Ishikawa (cell line): Measurements from ENCODE around the gene CACNA1C.

ENCODE experiments used
- CEBPB ChIP-seq: IDR thresholded peaks from 2 replicates; pipeline ENCODE4 v1.6.1; 2012
- RAD21 ChIP-seq: IDR thresholded peaks from 2 replicates; pipeline ENCODE4 v1.6.1; 2012; ENCODE audit warnings: low read depth
- TAF1 ChIP-seq: IDR thresholded peaks from 2 replicates; pipeline ENCODE4 v1.6.1; 2012; ENCODE audit warnings: low read depth, mild to moderate bottlenecking
- YY1 ChIP-seq: IDR thresholded peaks from 2 replicates; pipeline ENCODE4 v1.6.1; 2012; ENCODE audit warnings: low read depth
- TF ChIP-seq, protein P1 (sequence below): IDR thresholded peaks from 2 replicates; pipeline ENCODE4 v1.6.1; 2012
- TF ChIP-seq, protein P2 (sequence below): IDR thresholded peaks from 2 replicates; pipeline ENCODE4 v1.6.1; 2012
- TF ChIP-seq, protein P3 (sequence below): IDR thresholded peaks from 2 replicates; pipeline ENCODE4 v1.6.1; 2012; ENCODE audit warnings: low read depth, mild to moderate bottlenecking

DNA sequence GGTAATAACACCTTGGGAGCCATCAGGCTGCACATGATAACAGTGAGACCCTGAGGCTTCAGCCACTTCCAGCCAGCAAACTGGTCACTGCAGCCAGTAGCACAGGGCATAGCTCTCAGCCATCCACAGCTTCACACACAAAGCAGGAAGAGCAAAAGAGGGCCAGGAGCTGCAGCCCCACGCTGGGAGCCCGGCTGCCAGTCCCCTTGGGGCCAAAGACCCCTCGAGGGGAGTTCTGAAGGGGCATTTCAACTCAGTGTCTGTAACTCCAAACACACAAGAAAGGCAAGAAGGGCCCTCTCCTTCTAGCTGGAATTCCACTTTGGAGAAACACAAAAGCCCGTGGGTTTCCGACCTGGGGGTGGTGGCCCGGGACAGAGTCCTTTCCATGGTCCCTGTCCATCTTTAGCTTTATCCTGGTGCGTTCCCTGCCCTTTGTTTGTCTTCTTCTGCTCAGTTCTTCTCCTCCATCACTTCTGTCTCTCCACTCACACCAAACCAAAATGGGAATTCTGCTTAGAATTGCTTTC is 590.2 kb downstream of the CACNA1C start:
- no peak for TF ChIP-seq RAD21
- TF ChIP-seq TAF1, result no peak
- TF ChIP-seq, protein P1, sequence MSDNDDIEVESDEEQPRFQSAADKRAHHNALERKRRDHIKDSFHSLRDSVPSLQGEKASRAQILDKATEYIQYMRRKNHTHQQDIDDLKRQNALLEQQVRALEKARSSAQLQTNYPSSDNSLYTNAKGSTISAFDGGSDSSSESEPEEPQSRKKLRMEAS, result no peak
- TF ChIP-seq, protein P2, sequence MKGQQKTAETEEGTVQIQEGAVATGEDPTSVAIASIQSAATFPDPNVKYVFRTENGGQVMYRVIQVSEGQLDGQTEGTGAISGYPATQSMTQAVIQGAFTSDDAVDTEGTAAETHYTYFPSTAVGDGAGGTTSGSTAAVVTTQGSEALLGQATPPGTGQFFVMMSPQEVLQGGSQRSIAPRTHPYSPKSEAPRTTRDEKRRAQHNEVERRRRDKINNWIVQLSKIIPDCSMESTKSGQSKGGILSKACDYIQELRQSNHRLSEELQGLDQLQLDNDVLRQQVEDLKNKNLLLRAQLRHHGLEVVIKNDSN, result no peak
- TF ChIP-seq YY1, result no peak
- TF ChIP-seq, protein P3, sequence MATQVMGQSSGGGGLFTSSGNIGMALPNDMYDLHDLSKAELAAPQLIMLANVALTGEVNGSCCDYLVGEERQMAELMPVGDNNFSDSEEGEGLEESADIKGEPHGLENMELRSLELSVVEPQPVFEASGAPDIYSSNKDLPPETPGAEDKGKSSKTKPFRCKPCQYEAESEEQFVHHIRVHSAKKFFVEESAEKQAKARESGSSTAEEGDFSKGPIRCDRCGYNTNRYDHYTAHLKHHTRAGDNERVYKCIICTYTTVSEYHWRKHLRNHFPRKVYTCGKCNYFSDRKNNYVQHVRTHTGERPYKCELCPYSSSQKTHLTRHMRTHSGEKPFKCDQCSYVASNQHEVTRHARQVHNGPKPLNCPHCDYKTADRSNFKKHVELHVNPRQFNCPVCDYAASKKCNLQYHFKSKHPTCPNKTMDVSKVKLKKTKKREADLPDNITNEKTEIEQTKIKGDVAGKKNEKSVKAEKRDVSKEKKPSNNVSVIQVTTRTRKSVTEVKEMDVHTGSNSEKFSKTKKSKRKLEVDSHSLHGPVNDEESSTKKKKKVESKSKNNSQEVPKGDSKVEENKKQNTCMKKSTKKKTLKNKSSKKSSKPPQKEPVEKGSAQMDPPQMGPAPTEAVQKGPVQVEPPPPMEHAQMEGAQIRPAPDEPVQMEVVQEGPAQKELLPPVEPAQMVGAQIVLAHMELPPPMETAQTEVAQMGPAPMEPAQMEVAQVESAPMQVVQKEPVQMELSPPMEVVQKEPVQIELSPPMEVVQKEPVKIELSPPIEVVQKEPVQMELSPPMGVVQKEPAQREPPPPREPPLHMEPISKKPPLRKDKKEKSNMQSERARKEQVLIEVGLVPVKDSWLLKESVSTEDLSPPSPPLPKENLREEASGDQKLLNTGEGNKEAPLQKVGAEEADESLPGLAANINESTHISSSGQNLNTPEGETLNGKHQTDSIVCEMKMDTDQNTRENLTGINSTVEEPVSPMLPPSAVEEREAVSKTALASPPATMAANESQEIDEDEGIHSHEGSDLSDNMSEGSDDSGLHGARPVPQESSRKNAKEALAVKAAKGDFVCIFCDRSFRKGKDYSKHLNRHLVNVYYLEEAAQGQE, result no peak
- TF ChIP-seq CEBPB, result no peak
